Measurements from ENCODE around the gene WDR18. TPM values are rescaled to one million over a fixed set of nuclear protein-coding genes. Genes with fewer than 3 reads are reported as not detected.

WDR18 gene
- total RNA-seq, 2 donors from 2014 or later = 26.5 to 81.5 TPM

- H3K9ac ChIP-seq (ENCODE audit: low read depth in 2 of 2, low read length in 2 of 2) = peak overlapping the region; percentile 57 to 60
- H3K27ac ChIP-seq = no peak overlapping the region
Observed at GRCh38 chr19:952680-953444, 31.3 kb upstream of the WDR18 start.

GRCh38 chr19:953445-954271, 30.5 kb upstream of the WDR18 start:
- Histone ChIP-seq H3K9me3 (no peaks in the 10 kb centered on the region), H3K27ac (no peak overlapping the region), H3K9ac (ENCODE audit: low read depth in 2 of 2, low read length in 2 of 2) (no peak overlapping the region), H3K4me3 (no peak overlapping the region), H3K27me3 (no peaks in the 10 kb centered on the region), H3K4me1 (peaks cover 19% of the 10 kb centered on the region), H3K36me3 (no peaks in the 10 kb centered on the region)
- DNase-seq = no peak
- TF ChIP-seq CTCF (IDR thresholded peaks at IDR 0.05) = no peak
- intact Hi-C loops (cut with DNase I) = no loop called here

More at GRCh38 chr19:952680-953444, 31.3 kb upstream of the WDR18 start:
- Histone ChIP-seq H3K36me3 (no peaks in the 10 kb centered on the region), H3K27me3 (no peaks in the 10 kb centered on the region), H3K4me3 (peak overlapping the region; percentile 8), H3K4me1 (peaks cover 19% of the 10 kb centered on the region), H3K9me3 (no peaks in the 10 kb centered on the region)
- intact Hi-C loops (cut with DNase I) = no loop called here
- DNase-seq = peak; percentile 53
- no peak for TF ChIP-seq CTCF (IDR thresholded peaks at IDR 0.05)

- no peak for DNase-seq
- H3K9me3 ChIP-seq = no peaks in the 10 kb centered on the region
- H3K9ac ChIP-seq (ENCODE audit: low read depth in 2 of 2, low read length in 2 of 2) = no peak overlapping the region
- H3K27me3 ChIP-seq = no peaks in the 10 kb centered on the region
- TF ChIP-seq CTCF (IDR thresholded peaks at IDR 0.05) = no peak
- intact Hi-C loops (cut with DNase I) = no loop called here
- peaks cover 19% of the 10 kb centered on the region for H3K4me1 ChIP-seq
- H3K36me3 ChIP-seq = no peaks in the 10 kb centered on the region
- H3K27ac ChIP-seq = no peak overlapping the region
- H3K4me3 ChIP-seq = no peak overlapping the region
Observed at GRCh38 chr19:954272-954671, 29.9 kb upstream of the WDR18 start.

- H3K36me3 ChIP-seq = no peaks in the 10 kb centered on the region
- peaks cover 19% of the 10 kb centered on the region for H3K4me1 ChIP-seq
- H3K9me3 ChIP-seq = no peaks in the 10 kb centered on the region
- H3K9ac ChIP-seq (ENCODE audit: low read depth in 2 of 2, low read length in 2 of 2) = peak overlapping the region in 1 of 2 donors; percentile 18
- no peak for TF ChIP-seq CTCF (IDR thresholded peaks at IDR 0.05)
- H3K27ac ChIP-seq = no peak overlapping the region
- no peak for DNase-seq
- intact Hi-C loops (cut with DNase I) = no loop called here
- no peak overlapping the region for H3K4me3 ChIP-seq
- no peaks in the 10 kb centered on the region for H3K27me3 ChIP-seq
Observed at GRCh38 chr19:954672-955494, 29.3 kb upstream of the WDR18 start.

All from colonic mucosa (tissue), 4 donors.